Cardiac muscle cell (in vitro differentiated cells and primary cell): ENCODE data around the gene AKIP1. TPM values are rescaled to one million over a fixed set of nuclear protein-coding genes. Genes with fewer than 3 reads are reported as not detected.

Experiments used
- DNase-seq, 2 donors: peaks; one replicate each; pipeline versions ENCODE4 v3.0.0 to v3.0.0-alpha.2; 2010 to 2017; ENCODE audit warnings: low read depth in 1 of 2, low spot score in 1 of 2
- H3K27ac ChIP-seq: fragments of 200-600 bp; sonication (generic); 2 replicates; pipeline ENCODE4 v1.5.1; 2016
- H3K27me3 ChIP-seq: fragments of 200-600 bp; sonication (generic); 2 replicates; pipeline ENCODE4 v1.6.0; 2016; ENCODE audit warnings: control low read depth
- H3K36me3 ChIP-seq: fragments of 200-600 bp; sonication (generic); 2 replicates; pipeline ENCODE4 v1.5.1; 2016; ENCODE audit warnings: control low read depth
- H3K4me1 ChIP-seq: fragments of 200-600 bp; sonication (generic); 2 replicates; pipeline ENCODE4 v1.8.1; 2017; ENCODE audit warnings: low read depth, mild to moderate bottlenecking, mixed run types
- H3K4me3 ChIP-seq: fragments of 200-600 bp; sonication (generic); 2 replicates; pipeline ENCODE4 v1.5.1; 2016; ENCODE audit warnings: mild to moderate bottlenecking
- H3K9me3 ChIP-seq: fragments of 200-600 bp; sonication (generic); 2 replicates; pipeline ENCODE4 v1.5.1; 2017; ENCODE audit warnings: low read depth, mild to moderate bottlenecking, control low read depth
- CTCF ChIP-seq: IDR thresholded peaks from 2 replicates; pipeline ENCODE4 v1.5.1; 2012; ENCODE audit warnings: low read depth, mild to moderate bottlenecking, low read length
- polyA plus RNA-seq: library from polyadenylated mRNA; unstranded; fragments of >200 nt; fragmentation: Nextera tagmentation; extraction: Ambion mirVana; gene quantifications from 2 replicates; pipeline ENCODE4 v1.2.1, GENCODE V29; 2016
- total RNA-seq: library from RNA; depleted of rRNA; stranded (reverse); fragments of >200 nt; gene quantifications from 2 replicates; pipeline ENCODE4 v1.2.3, GENCODE V29; 2016

The AKIP1 gene
- total RNA-seq, result 26.2 and 33.7 TPM in 2 replicates
- 51.1 and 55.2 TPM in 2 replicates for polyA plus RNA-seq

- peak within 1 kb of the TSS; percentile 63 for H3K27ac ChIP-seq
These were observed at the start of gene AKIP1 for GRCh38 chr11:8911029-8911823. AKIP1 (plus strand) TSS chr11:8911189; CDS start chr11:8911450, 261 bp downstream.

GRCh38 chr11:8863838-8864237, 47.2 kb upstream of the AKIP1 start:
- Histone ChIP-seq H3K27ac (no peak overlapping the region), H3K9me3 (no peaks in the 10 kb centered on the region), H3K4me1 (no peaks in the 10 kb centered on the region), H3K36me3 (no peaks in the 10 kb centered on the region), H3K4me3 (no peak overlapping the region), H3K27me3 (no peaks in the 10 kb centered on the region)
- no peak for TF ChIP-seq CTCF
- DNase-seq, result peak in 1 of 2 donors; percentile 41

More at GRCh38 chr11:8911029-8911823, at the start of gene AKIP1:
- peaks cover 10% of the 10 kb centered on the region for H3K4me1 ChIP-seq
- peak within 1 kb of the TSS; percentile 40 for H3K4me3 ChIP-seq
- no peak for TF ChIP-seq CTCF
- no peaks in the 10 kb centered on the region for H3K27me3 ChIP-seq
- peak; percentile 97 to 99 for DNase-seq
- no peaks in the 10 kb centered on the region for H3K9me3 ChIP-seq
- H3K36me3 ChIP-seq, result no peaks in the 10 kb centered on the region

- H3K9me3 ChIP-seq, result no peaks in the 10 kb centered on the region
- H3K27me3 ChIP-seq, result no peaks in the 10 kb centered on the region
- no peaks in the 10 kb centered on the region for H3K4me1 ChIP-seq
- DNase-seq, result no peak
- TF ChIP-seq CTCF, result no peak
- H3K4me3 ChIP-seq, result no peak overlapping the region
- H3K36me3 ChIP-seq, result no peaks in the 10 kb centered on the region
- H3K27ac ChIP-seq, result no peak overlapping the region
These were observed 45.7 kb upstream of the AKIP1 start for GRCh38 chr11:8865304-8865703.

- Histone ChIP-seq H3K4me1 (peaks cover 6% of the 10 kb centered on the region), H3K4me3 (no peak overlapping the region), H3K27ac (no peak overlapping the region), H3K9me3 (no peaks in the 10 kb centered on the region), H3K36me3 (no peaks in the 10 kb centered on the region), H3K27me3 (no peaks in the 10 kb centered on the region)
- TF ChIP-seq CTCF, result no peak
- peak in 1 of 2 donors; percentile 37 for DNase-seq
These were observed 44.0 kb upstream of the AKIP1 start for GRCh38 chr11:8867035-8867434.

GRCh38 chr11:8867931-8868631, 42.9 kb upstream of the AKIP1 start:
- no peak overlapping the region for H3K4me3 ChIP-seq
- no peaks in the 10 kb centered on the region for H3K27me3 ChIP-seq
- H3K27ac ChIP-seq, result no peak overlapping the region
- H3K4me1 ChIP-seq, result peaks cover 6% of the 10 kb centered on the region
- DNase-seq, result peak in 1 of 2 donors; percentile 71
- no peaks in the 10 kb centered on the region for H3K9me3 ChIP-seq
- TF ChIP-seq CTCF, result no peak
- H3K36me3 ChIP-seq, result no peaks in the 10 kb centered on the region
